Lower lobe of right lung (tissue), 2 donors: ENCODE data around the gene HDX. TPM values are rescaled to one million over a fixed set of nuclear protein-coding genes. Genes with fewer than 3 reads are reported as not detected.
"Not testable (repeated sequence)": the region's sequence is repeated elsewhere in the genome, so short reads cannot be mapped to it uniquely, and the experiment has no call there.

Experiments used
- ATAC-seq, 2 donors: fragments of 200-7000 bp; cut with Tn5 transposase; one replicate each; pipeline ENCODE4 v1.9.1; 2020 to 2022; ENCODE audit warnings: mild to moderate bottlenecking in 2 of 2, moderate library complexity in 2 of 2
- DNase-seq: peaks from one replicate; pipeline ENCODE4 v3.0.0-alpha.2; 2020
- H3K27ac ChIP-seq: fragments of 200-600 bp; one replicate; pipeline ENCODE4 v1.8.0; 2022
- H3K27me3 ChIP-seq: fragments of 200-600 bp; one replicate; pipeline ENCODE4 v1.8.0; 2022; ENCODE audit warnings: low read depth
- H3K36me3 ChIP-seq: fragments of 200-600 bp; one replicate; pipeline ENCODE4 v1.8.0; 2022; ENCODE audit warnings: mild to moderate bottlenecking
- H3K4me1 ChIP-seq: fragments of 200-600 bp; one replicate; pipeline ENCODE4 v1.8.0; 2022
- H3K4me3 ChIP-seq: fragments of 200-600 bp; one replicate; pipeline ENCODE4 v1.8.0; 2022; ENCODE audit warnings: mild to moderate bottlenecking
- H3K9me3 ChIP-seq: fragments of 200-600 bp; one replicate; pipeline ENCODE4 v1.8.0; 2022
- intact Hi-C: fragments of 100-400 bp; cut with DNase I; formaldehyde crosslinking; loops from one replicate; pipeline ENCODE4 v1.11.0; 2022
- total RNA-seq: library from RNA; stranded (reverse); fragmentation: NEBNext Ultra II Directional; extraction: Animal tissue kit (Norgen Biotek cat#: 25700); gene quantifications from one replicate; pipeline ENCODE4 v1.2.1, GENCODE V29; 2021
- TF ChIP-seq, protein P1 (sequence below): fragments of 200-600 bp; IDR thresholded peaks from one replicate; pipeline ENCODE4 v1.8.0; 2022; ENCODE audit warnings: antibody characterized with exemption, mild to moderate bottlenecking
- donor health status: DM: no; HTN: yes; CAD: no; lungs with severe emphysema.

HDX gene
- total RNA-seq, 1 donor from 2014 or later: 3.2 TPM

DNA sequence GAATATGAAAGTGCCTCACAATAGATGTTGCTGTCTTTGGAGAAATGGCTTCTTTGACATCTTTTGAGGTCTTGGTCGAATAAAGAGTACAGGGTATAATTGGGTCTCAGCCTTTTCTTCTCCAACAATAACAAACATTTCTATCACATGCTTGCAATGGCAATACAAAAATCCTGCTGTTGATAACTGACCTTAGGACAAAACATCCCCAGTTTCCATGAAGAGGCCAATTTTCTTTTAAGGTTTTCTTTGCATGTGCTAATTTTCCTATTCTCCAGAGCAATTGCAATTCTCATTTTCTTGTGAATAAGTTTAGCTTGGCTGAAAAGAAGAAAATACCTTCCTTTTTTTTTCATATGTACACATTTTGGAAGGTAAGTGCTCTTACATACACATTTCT, 183.6 kb downstream of the HDX start:
- no peak for DNase-seq
- no peak overlapping the region for H3K27ac ChIP-seq
- no peak overlapping the region for H3K4me3 ChIP-seq
- no peaks in the 10 kb centered on the region for H3K36me3 ChIP-seq
- H3K9me3 ChIP-seq: no peaks in the 10 kb centered on the region
- no peaks in the 10 kb centered on the region for H3K27me3 ChIP-seq
- intact Hi-C loops: no loop called here
- no peaks in the 10 kb centered on the region for H3K4me1 ChIP-seq
- TF ChIP-seq, protein P1, sequence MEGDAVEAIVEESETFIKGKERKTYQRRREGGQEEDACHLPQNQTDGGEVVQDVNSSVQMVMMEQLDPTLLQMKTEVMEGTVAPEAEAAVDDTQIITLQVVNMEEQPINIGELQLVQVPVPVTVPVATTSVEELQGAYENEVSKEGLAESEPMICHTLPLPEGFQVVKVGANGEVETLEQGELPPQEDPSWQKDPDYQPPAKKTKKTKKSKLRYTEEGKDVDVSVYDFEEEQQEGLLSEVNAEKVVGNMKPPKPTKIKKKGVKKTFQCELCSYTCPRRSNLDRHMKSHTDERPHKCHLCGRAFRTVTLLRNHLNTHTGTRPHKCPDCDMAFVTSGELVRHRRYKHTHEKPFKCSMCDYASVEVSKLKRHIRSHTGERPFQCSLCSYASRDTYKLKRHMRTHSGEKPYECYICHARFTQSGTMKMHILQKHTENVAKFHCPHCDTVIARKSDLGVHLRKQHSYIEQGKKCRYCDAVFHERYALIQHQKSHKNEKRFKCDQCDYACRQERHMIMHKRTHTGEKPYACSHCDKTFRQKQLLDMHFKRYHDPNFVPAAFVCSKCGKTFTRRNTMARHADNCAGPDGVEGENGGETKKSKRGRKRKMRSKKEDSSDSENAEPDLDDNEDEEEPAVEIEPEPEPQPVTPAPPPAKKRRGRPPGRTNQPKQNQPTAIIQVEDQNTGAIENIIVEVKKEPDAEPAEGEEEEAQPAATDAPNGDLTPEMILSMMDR: no peak
- no peak for ATAC-seq

GRCh38 chrX:84315946-84316345, 186.3 kb downstream of the HDX start:
- DNase-seq, ATAC-seq, H3K9me3 ChIP-seq, H3K27me3 ChIP-seq, H3K4me3 ChIP-seq, H3K27ac ChIP-seq, H3K4me1 ChIP-seq, intact Hi-C loops, H3K36me3 ChIP-seq: not testable (repeated sequence)
